ENCODE results near the gene CEBPZOS.
A peak's percentile ranks its signal among the peaks of the same experiment; 100 is the strongest.

CEBPZOS gene

GRCh38 chr2:37250869-37251740 lies 54.8 kb downstream of the CEBPZOS start (continued):
- TF ChIP-seq ZNF354C (tag by site-specific recombination; IDR thresholded peaks at IDR 0.05; ENCODE audit: borderline replicate concordance, low read depth) (no peak), ZIC2 (tag by site-specific recombination; IDR thresholded peaks at IDR 0.05) (no peak), ZNF785 (tag by site-specific recombination; IDR thresholded peaks at IDR 0.05) (no peak), SALL2 (tag by site-specific recombination; IDR thresholded peaks at IDR 0.05; ENCODE audit: borderline replicate concordance) (no peak), ZNF433 (tag by site-specific recombination; IDR thresholded peaks at IDR 0.05; ENCODE audit: low read depth) (no peak), KLF17 (tag by site-specific recombination; IDR thresholded peaks at IDR 0.05) (no peak), PATZ1 (tag by site-specific recombination; IDR thresholded peaks at IDR 0.05) (no peak), ZNF747 (tag by site-specific recombination; IDR thresholded peaks at IDR 0.05) (no peak), ZNF148 (tag by site-specific recombination; IDR thresholded peaks at IDR 0.05; ENCODE audit: borderline replicate concordance) (no peak), ZSCAN16 (tag by site-specific recombination; IDR thresholded peaks at IDR 0.05) (no peak), ZBTB49 (tag by site-specific recombination; IDR thresholded peaks at IDR 0.05; ENCODE audit: low read depth) (no peak), ZNF19 (tag by site-specific recombination; IDR thresholded peaks at IDR 0.05; ENCODE audit: low read depth) (no peak), ZNF660 (tag by site-specific recombination; IDR thresholded peaks at IDR 0.05) (no peak), ZNF645 (tag by site-specific recombination; IDR thresholded peaks at IDR 0.05) (no peak), HOXC10 (CRISPR knock-in tag; IDR thresholded peaks at IDR 0.05) (no peak), ZNF426 (tag by site-specific recombination; IDR thresholded peaks at IDR 0.05) (no peak), ZNF623 (tag by site-specific recombination; IDR thresholded peaks at IDR 0.05) (no peak), ZNF2 (tag by site-specific recombination; IDR thresholded peaks at IDR 0.05) (no peak), ZNF555 (tag by site-specific recombination; conservative IDR thresholded peaks at IDR 0.05) (no peak), ZNF350 (tag by site-specific recombination; IDR thresholded peaks at IDR 0.05) (no peak), ZBTB48 (tag by site-specific recombination; IDR thresholded peaks at IDR 0.05) (no peak), ZNF404 (tag by site-specific recombination; IDR thresholded peaks at IDR 0.05) (no peak), WT1 (tag by site-specific recombination; IDR thresholded peaks at IDR 0.05) (no peak), PRDM6 (tag by site-specific recombination; IDR thresholded peaks at IDR 0.05) (peak; percentile 91), ZNF670 (tag by site-specific recombination; IDR thresholded peaks at IDR 0.05; ENCODE audit: low read depth) (no peak), ZBTB6 (tag by site-specific recombination; IDR thresholded peaks at IDR 0.05) (no peak)

All from HEK293 (cell line).